ENCODE data around the gene HRAS.

HRAS gene

DNA sequence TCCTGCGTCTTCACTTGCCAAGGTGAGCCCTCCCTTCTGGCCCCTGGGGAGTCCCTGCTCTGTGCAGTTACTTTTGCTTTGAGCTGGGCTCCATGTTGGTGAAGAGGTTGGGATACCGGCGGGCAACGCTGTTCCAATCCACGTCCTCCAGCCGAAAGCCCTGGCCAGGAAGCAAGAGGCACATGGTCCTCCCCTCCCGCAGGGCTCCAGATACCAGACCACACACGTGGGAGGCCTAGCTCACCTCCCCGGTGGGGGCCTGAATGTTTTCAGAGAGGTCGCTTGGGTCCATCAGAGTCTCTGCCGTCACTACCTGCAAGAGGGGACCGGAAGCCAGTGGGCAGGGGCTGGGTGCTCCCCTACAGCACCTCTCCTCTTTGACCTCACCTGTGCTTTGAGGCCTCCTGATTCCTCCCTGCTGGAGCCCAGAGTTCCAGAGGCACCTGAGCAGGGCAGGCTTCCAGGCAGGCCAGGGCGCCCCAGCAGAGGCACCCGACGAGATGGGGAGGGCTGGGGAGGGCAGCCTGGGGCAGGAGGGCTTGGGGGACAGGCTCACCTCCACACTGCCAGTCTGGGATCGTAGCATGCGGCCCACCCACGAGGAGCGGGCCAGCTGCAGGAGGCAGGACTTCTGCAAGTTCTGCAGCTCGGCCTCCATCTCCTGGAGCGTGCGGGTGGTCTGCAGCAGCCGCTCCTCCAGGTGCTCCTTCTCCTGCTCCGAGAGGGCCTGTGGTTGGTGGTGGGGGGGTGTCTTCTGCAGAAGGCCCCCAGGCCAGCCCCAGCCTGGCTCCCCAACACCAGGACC lies 22.2 kb upstream of the HRAS start:
- no peaks in the 10 kb centered on the region for H4K20me1 ChIP-seq (ENCODE audit: control insufficient read depth, insufficient read depth, low read depth, low read length)
- H3K27me3 ChIP-seq (ENCODE audit: control insufficient read depth, low read length): peaks cover 32% of the 10 kb centered on the region
- H3K4me3 ChIP-seq (ENCODE audit: low read length): no peak overlapping the region
- H3K79me2 ChIP-seq (ENCODE audit: control insufficient read depth, low read length): peaks cover 6% of the 10 kb centered on the region
- H3K36me3 ChIP-seq (ENCODE audit: control insufficient read depth, low read length): no peaks in the 10 kb centered on the region
- H3K9me2 ChIP-seq (replicated peaks; ENCODE audit: control insufficient read depth, low read length): no peaks in the 10 kb centered on the region
- no peak overlapping the region for H3K4me2 ChIP-seq (ENCODE audit: low read length)
- H3K9me3 ChIP-seq (ENCODE audit: control insufficient read depth, insufficient read depth, low read length): no peaks in the 10 kb centered on the region
- TF ChIP-seq, protein P1, sequence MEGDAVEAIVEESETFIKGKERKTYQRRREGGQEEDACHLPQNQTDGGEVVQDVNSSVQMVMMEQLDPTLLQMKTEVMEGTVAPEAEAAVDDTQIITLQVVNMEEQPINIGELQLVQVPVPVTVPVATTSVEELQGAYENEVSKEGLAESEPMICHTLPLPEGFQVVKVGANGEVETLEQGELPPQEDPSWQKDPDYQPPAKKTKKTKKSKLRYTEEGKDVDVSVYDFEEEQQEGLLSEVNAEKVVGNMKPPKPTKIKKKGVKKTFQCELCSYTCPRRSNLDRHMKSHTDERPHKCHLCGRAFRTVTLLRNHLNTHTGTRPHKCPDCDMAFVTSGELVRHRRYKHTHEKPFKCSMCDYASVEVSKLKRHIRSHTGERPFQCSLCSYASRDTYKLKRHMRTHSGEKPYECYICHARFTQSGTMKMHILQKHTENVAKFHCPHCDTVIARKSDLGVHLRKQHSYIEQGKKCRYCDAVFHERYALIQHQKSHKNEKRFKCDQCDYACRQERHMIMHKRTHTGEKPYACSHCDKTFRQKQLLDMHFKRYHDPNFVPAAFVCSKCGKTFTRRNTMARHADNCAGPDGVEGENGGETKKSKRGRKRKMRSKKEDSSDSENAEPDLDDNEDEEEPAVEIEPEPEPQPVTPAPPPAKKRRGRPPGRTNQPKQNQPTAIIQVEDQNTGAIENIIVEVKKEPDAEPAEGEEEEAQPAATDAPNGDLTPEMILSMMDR (IDR thresholded peaks at IDR 0.05; ENCODE audit: low read depth, low read length, poor library complexity, severe bottlenecking): no peak
- TF ChIP-seq EZH2phosphoT487 (IDR thresholded peaks at IDR 0.05; ENCODE audit: borderline replicate concordance, low read length): no peak
- H3F3A ChIP-seq (ENCODE audit: control insufficient read depth, insufficient read depth): no peaks in the 10 kb centered on the region
- peaks cover 29% of the 10 kb centered on the region for H3K4me1 ChIP-seq (ENCODE audit: control insufficient read depth, low read length)
- H3K27ac ChIP-seq (ENCODE audit: low read depth, low read length): no peak overlapping the region

DNA sequence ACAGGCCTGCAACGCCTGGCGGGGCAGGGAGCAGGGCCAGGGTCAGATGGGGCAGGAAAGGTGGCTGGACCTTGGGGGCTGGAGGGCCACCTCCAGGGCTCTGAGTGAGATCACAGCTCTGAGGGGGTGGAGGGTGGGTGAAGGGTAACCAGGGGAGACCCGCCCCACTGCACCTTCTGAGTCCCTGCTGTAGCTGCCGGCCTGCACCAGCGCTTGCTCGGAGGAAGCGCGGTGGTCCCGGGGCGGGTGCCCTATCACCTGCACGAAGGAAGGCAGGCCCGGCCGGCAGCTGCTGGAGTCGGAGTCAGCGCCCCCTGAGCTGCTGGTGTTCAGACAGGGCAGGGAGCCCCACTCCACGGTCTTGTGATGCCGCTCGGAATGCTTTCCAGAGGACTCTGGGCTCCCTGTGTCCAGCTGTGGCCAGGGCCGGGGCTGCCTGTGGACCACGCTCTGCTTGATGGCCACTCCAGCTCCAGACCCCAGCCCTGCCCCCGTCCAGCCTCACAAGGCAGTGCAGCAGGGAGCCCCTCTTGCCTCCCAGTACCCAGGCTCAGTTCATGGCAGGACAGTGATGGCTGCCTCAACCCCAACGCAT lies 21.4 kb upstream of the HRAS start:
- Histone ChIP-seq H3K36me3 (ENCODE audit: control insufficient read depth, low read length) (no peaks in the 10 kb centered on the region), H3K27ac (ENCODE audit: low read depth, low read length) (no peak overlapping the region), H3K4me1 (ENCODE audit: control insufficient read depth, low read length) (peaks cover 27% of the 10 kb centered on the region), H3K9me3 (ENCODE audit: control insufficient read depth, insufficient read depth, low read length) (no peaks in the 10 kb centered on the region), H3F3A (ENCODE audit: control insufficient read depth, insufficient read depth) (no peaks in the 10 kb centered on the region), H3K4me2 (ENCODE audit: low read length) (no peak overlapping the region), H3K27me3 (ENCODE audit: control insufficient read depth, low read length) (peaks cover 32% of the 10 kb centered on the region), H4K20me1 (ENCODE audit: control insufficient read depth, insufficient read depth, low read depth, low read length) (no peaks in the 10 kb centered on the region), H3K4me3 (ENCODE audit: low read length) (no peak overlapping the region), H3K79me2 (ENCODE audit: control insufficient read depth, low read length) (peaks cover 4% of the 10 kb centered on the region), H3K9me2 (replicated peaks; ENCODE audit: control insufficient read depth, low read length) (no peaks in the 10 kb centered on the region)
- TF ChIP-seq, protein P1 (IDR thresholded peaks at IDR 0.05; ENCODE audit: low read depth, low read length, poor library complexity, severe bottlenecking): no peak
- TF ChIP-seq EZH2phosphoT487 (IDR thresholded peaks at IDR 0.05; ENCODE audit: borderline replicate concordance, low read length): no peak

DNA sequence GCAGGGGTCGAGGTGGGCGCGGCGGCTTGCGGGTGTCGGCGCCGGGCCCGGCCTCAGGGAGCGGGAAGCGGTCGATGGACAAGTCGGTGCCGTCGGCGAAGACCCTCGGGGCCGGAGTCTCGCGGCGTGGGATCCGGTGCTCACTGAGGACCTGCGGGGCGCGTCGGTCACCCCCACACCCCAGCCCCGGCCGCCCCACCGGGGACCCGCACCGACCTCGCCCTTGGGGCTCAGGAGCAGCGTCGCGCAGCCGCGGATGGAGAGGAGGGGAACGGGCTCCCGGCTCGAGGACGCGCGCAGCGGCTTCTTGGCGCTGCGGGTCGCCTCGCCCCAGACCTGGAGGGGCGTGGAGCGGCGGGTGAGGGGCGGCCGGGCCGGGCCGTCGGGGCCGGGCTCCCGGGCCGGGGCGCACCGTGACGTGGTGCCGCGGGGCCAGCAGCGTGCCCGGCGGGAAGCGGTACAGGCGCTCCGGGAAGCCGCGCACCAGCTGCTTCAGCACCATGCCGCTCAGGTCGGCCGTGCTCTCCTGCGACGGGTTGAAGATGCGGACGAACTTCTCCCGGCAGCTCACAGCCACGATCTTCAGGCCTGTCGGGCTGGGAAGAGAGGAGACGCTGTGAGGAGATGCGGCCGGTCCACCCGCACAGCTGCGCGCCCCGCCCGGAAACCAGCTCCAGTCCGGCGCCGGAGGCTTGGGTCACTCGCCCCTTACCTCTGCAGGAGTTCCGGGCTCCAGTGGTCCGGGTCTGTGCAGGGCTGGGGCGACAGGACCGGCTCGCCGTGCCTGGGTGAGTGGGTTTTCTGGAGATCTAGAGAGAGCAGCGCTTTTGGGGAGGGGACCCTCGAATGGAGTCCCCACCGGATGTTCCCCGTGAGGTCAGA lies 20.6 kb upstream of the HRAS start:
- peaks cover 22% of the 10 kb centered on the region for H3K4me1 ChIP-seq (ENCODE audit: control insufficient read depth, low read length)
- H3K27me3 ChIP-seq (ENCODE audit: control insufficient read depth, low read length): peaks cover 32% of the 10 kb centered on the region
- H3K9me2 ChIP-seq (replicated peaks; ENCODE audit: control insufficient read depth, low read length): no peaks in the 10 kb centered on the region
- H4K20me1 ChIP-seq (ENCODE audit: control insufficient read depth, insufficient read depth, low read depth, low read length): no peaks in the 10 kb centered on the region
- H3K4me2 ChIP-seq (ENCODE audit: low read length): peak overlapping the region; percentile 80
- no peaks in the 10 kb centered on the region for H3K79me2 ChIP-seq (ENCODE audit: control insufficient read depth, low read length)
- no peaks in the 10 kb centered on the region for H3K9me3 ChIP-seq (ENCODE audit: control insufficient read depth, insufficient read depth, low read length)
- TF ChIP-seq, protein P1 (IDR thresholded peaks at IDR 0.05; ENCODE audit: low read depth, low read length, poor library complexity, severe bottlenecking): no peak
- TF ChIP-seq EZH2phosphoT487 (IDR thresholded peaks at IDR 0.05; ENCODE audit: borderline replicate concordance, low read length): peak; percentile 91
- no peaks in the 10 kb centered on the region for H3F3A ChIP-seq (ENCODE audit: control insufficient read depth, insufficient read depth)
- H3K27ac ChIP-seq (ENCODE audit: low read depth, low read length): no peak overlapping the region
- no peaks in the 10 kb centered on the region for H3K36me3 ChIP-seq (ENCODE audit: control insufficient read depth, low read length)
- H3K4me3 ChIP-seq (ENCODE audit: low read length): peak overlapping the region; percentile 68

Measured in DOHH2 (cell line).